ENCODE results near the gene PRRT2.

Gene PRRT2

DNA sequence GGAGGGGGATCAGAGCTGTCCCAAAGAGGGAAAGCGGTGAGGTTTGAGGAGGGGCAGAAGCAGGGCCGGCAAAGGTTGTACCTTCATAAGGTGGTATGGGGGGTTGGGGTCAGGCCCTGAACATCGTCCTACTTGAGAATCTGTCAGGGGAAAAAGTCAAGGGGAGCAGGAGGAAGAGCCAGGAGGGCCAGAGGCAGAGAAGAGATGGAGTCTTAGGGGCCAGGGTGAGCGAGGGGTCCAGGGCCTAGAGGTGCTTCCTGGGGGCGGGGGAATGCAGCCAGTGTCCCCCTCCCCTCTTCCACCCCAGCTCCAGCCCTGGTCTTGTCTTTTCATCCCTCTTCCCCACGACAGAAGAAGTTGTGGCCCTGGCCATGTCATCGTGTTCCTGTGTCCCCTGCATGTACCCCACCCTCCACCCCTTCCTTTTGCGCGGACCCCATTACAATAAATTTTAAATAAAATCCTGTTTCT is 1.3 kb upstream of the PRRT2 start:
- H3K9me3 ChIP-seq (ENCODE audit: severe bottlenecking) = no peaks in the 10 kb centered on the region
- no peak for DNase-seq
- peak overlapping the region; percentile 94 for H3K27ac ChIP-seq
- peak overlapping the region; percentile 78 for H3K4me3 ChIP-seq (ENCODE audit: low read depth, low read length)
- TF ChIP-seq, protein P1, sequence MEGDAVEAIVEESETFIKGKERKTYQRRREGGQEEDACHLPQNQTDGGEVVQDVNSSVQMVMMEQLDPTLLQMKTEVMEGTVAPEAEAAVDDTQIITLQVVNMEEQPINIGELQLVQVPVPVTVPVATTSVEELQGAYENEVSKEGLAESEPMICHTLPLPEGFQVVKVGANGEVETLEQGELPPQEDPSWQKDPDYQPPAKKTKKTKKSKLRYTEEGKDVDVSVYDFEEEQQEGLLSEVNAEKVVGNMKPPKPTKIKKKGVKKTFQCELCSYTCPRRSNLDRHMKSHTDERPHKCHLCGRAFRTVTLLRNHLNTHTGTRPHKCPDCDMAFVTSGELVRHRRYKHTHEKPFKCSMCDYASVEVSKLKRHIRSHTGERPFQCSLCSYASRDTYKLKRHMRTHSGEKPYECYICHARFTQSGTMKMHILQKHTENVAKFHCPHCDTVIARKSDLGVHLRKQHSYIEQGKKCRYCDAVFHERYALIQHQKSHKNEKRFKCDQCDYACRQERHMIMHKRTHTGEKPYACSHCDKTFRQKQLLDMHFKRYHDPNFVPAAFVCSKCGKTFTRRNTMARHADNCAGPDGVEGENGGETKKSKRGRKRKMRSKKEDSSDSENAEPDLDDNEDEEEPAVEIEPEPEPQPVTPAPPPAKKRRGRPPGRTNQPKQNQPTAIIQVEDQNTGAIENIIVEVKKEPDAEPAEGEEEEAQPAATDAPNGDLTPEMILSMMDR (IDR thresholded peaks at IDR 0.05; ENCODE audit: low read depth, low read length) = no peak
- no peaks in the 10 kb centered on the region for H3K27me3 ChIP-seq (ENCODE audit: insufficient read depth, low read depth, severe bottlenecking)
- H3K36me3 ChIP-seq = peaks cover 32% of the 10 kb centered on the region

DNA sequence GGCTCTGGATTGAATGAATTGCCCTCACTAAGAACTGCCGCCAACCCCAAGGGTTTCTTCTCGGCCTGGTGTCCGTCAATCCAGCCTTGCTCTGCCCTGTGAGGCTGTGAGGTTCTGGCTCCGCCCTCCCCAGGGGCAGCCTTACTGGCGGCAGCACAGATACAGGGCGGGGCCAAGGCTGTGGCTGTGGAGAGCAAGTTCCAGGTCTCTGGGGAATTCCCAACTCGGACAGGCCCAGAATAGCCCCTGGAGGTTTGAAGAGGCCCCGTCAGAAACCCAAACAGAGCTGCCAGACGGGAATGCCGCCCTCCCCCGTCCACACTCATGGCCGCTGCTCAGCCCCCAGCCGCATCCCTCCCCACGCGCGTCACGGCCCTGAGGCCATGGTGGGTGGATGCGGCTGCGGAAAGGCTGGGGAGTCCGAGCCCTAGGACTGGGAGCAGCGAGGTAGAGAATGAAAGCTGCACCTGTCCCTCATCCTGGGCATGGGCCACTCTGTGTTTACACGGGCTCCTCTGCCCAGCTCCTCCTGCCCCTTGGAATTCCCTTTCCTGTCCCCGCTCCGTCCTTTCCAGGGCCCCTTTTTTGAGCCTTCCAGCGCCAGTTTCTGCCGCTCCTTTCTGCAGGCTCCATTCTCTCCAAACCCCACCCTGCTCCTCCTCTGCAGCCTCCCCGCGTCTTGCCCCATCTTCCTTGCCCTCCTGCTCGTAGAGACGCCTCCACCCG is 660 bp upstream of the PRRT2 start:
- TF ChIP-seq, protein P1 (IDR thresholded peaks at IDR 0.05; ENCODE audit: low read depth, low read length) = no peak
- Histone ChIP-seq H3K9me3 (ENCODE audit: severe bottlenecking) (no peaks in the 10 kb centered on the region), H3K27ac (peak overlapping the region; percentile 94), H3K36me3 (peaks cover 32% of the 10 kb centered on the region), H3K27me3 (ENCODE audit: insufficient read depth, low read depth, severe bottlenecking) (no peaks in the 10 kb centered on the region), H3K4me3 (ENCODE audit: low read depth, low read length) (peak overlapping the region; percentile 78)
- DNase-seq = peak; percentile 98

DNA sequence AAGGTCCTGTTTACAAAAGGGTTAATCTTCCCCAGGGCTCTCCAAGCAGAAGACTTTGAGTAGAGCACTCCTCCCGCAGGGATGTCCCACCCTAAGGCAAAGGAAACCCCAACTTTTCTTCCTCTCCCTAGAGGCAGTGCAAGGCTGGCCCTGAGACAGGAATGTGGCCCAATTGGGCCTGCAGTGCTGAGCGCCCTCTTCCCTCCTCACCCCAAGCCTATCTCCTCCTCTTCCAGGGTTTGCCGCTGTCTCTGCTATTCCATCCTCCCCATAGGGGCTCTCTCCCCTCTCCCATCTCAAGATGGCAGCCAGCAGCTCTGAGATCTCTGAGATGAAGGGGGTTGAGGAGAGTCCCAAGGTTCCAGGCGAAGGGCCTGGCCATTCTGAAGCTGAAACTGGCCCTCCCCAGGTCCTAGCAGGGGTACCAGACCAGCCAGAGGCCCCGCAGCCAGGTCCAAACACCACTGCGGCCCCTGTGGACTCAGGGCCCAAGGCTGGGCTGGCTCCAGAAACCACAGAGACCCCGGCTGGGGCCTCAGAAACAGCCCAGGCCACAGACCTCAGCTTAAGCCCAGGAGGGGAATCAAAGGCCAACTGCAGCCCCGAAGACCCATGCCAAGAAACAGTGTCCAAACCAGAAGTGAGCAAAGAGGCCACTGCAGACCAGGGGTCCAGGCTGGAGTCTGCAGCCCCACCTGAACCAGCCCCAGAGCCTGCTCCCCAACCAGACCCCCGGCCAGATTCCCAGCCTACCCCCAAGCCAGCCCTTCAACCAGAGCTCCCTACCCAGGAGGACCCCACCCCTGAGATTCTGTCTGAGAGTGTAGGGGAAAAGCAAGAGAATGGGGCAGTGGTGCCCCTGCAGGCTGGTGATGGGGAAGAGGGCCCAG is 1.0 kb downstream of the PRRT2 start:
- Histone ChIP-seq H3K27ac (peak overlapping the region; percentile 94), H3K4me3 (ENCODE audit: low read depth, low read length) (peak overlapping the region; percentile 78)

DNA sequence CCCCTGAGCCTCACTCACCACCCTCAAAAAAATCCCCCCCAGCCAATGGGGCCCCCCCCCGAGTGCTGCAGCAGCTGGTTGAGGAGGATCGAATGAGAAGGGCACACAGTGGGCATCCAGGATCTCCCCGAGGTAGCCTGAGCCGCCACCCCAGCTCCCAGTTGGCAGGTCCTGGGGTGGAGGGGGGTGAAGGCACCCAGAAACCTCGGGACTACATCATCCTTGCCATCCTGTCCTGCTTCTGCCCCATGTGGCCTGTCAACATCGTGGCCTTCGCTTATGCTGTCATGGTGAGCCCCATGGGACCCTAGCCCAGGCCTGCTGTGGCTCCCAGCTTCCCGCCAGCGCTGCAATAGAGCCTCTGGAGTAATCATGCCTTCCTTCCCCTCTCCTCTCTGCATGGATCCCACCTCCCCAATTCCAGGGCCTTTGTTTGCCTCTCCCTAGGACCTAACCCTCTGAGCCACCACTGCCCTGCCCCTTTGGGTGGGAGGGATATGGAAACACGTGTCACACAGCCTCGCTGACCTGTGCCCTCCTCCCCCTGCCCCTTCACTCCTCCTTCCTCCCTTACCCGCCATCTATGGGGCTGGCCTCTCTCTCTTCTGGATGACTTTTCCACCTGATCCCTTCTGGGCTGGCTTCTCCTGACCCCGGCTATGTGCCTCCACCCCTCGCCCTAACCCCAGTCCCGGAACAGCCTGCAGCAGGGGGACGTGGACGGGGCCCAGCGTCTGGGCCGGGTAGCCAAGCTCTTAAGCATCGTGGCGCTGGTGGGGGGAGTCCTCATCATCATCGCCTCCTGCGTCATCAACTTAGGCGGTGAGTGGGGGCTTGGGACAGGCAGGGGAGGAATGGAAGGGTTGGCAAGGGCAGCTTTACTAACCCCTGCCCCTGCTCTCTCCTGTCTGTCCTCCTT is 1.9 kb downstream of the PRRT2 start:
- H3K36me3 ChIP-seq = peaks cover 29% of the 10 kb centered on the region
- no peak for DNase-seq
- H3K27me3 ChIP-seq (ENCODE audit: insufficient read depth, low read depth, severe bottlenecking) = no peaks in the 10 kb centered on the region
- H3K4me3 ChIP-seq (ENCODE audit: low read depth, low read length) = no peak overlapping the region; the same call in 1 of the 2 replicates
- peak overlapping the region; percentile 97 for H3K27ac ChIP-seq
- TF ChIP-seq, protein P1 (IDR thresholded peaks at IDR 0.05; ENCODE audit: low read depth, low read length) = no peak
- H3K9me3 ChIP-seq (ENCODE audit: severe bottlenecking) = no peaks in the 10 kb centered on the region

More for the DNA sequence above, 1.0 kb downstream of the PRRT2 start:
- no peak for DNase-seq
- no peaks in the 10 kb centered on the region for H3K9me3 ChIP-seq (ENCODE audit: severe bottlenecking)
- no peaks in the 10 kb centered on the region for H3K27me3 ChIP-seq (ENCODE audit: insufficient read depth, low read depth, severe bottlenecking)
- TF ChIP-seq, protein P1 (IDR thresholded peaks at IDR 0.05; ENCODE audit: low read depth, low read length) = no peak
- peaks cover 29% of the 10 kb centered on the region for H3K36me3 ChIP-seq

DNA sequence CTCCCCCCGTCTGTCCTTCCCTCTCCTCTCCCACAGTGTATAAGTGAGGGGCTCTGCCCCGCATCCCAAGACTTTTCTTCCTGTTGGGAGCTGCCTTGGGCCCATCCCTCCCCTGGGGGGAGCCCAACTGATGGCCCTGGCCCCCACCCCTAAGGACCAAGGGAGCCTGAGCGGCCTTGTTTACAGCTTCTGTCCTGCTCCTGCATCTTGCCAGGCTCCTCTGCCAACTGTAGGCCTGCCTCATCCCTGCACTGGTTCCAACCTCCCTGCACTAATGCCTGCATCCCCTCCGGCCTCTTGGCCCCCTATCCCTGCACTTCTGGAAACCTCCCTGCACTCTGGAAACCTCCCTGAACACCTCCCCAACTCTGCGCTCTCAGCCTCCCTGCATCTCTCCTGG is 2.6 kb downstream of the PRRT2 start:
- H3K4me3 ChIP-seq (ENCODE audit: low read depth, low read length) = no peak overlapping the region
- TF ChIP-seq, protein P1 (IDR thresholded peaks at IDR 0.05; ENCODE audit: low read depth, low read length) = no peak

More for the DNA sequence above, 2.6 kb downstream of the PRRT2 start:
- Histone ChIP-seq H3K36me3 (peaks cover 30% of the 10 kb centered on the region), H3K27ac (peak overlapping the region; percentile 97), H3K9me3 (ENCODE audit: severe bottlenecking) (no peaks in the 10 kb centered on the region), H3K27me3 (ENCODE audit: insufficient read depth, low read depth, severe bottlenecking) (no peaks in the 10 kb centered on the region)
- no peak for DNase-seq
